ENCODE measurements around the gene SYT13.
A peak's percentile ranks its signal among the peaks of the same experiment; 100 is the strongest.

SYT13 gene

GRCh38 chr11:45248501-45249011 is 37.6 kb downstream of the SYT13 start:
- no peak for DNase-seq (ENCODE audit: low read depth in 2 of 2)

GRCh38 chr11:45247433-45247832 is 38.7 kb downstream of the SYT13 start:
- no peak for DNase-seq (ENCODE audit: low read depth in 2 of 2)

- no peak for DNase-seq (ENCODE audit: low read depth in 2 of 2)
Observed at GRCh38 chr11:45246241-45246640, 39.9 kb downstream of the SYT13 start.

GRCh38 chr11:45245218-45246045 is 40.7 kb downstream of the SYT13 start:
- no peak for DNase-seq (ENCODE audit: low read depth in 2 of 2)

GRCh38 chr11:45243967-45244366 is 42.2 kb downstream of the SYT13 start:
- no peak for DNase-seq (ENCODE audit: low read depth in 2 of 2)

- DNase-seq (ENCODE audit: low read depth in 2 of 2), result no peak
Observed at GRCh38 chr11:45239733-45240132, 46.4 kb downstream of the SYT13 start.

- DNase-seq (ENCODE audit: low read depth in 2 of 2), result no peak
Observed at GRCh38 chr11:45238724-45239123, 47.4 kb downstream of the SYT13 start.

- DNase-seq (ENCODE audit: low read depth in 2 of 2), result no peak
Observed at GRCh38 chr11:45237711-45238315, 48.3 kb downstream of the SYT13 start.

GRCh38 chr11:45234306-45235006 is 51.7 kb downstream of the SYT13 start:
- no peak for DNase-seq (ENCODE audit: low read depth in 2 of 2)

GRCh38 chr11:45233804-45234170 is 52.4 kb downstream of the SYT13 start:
- no peak for DNase-seq (ENCODE audit: low read depth in 2 of 2)

- peak; percentile 12 to 35 for DNase-seq (ENCODE audit: low read depth in 2 of 2)
Observed at GRCh38 chr11:45233121-45233803, 52.9 kb downstream of the SYT13 start.

GRCh38 chr11:45232341-45233080 is 53.6 kb downstream of the SYT13 start:
- no peak for DNase-seq (ENCODE audit: low read depth in 2 of 2)

- DNase-seq (ENCODE audit: low read depth in 2 of 2), result no peak
Observed at GRCh38 chr11:45229401-45230020, 56.6 kb downstream of the SYT13 start.

GRCh38 chr11:45227836-45228235 is 58.3 kb downstream of the SYT13 start:
- no peak for DNase-seq (ENCODE audit: low read depth in 2 of 2)

- no peak for DNase-seq (ENCODE audit: low read depth in 2 of 2)
Observed at GRCh38 chr11:45226901-45227300, 59.2 kb downstream of the SYT13 start.

GRCh38 chr11:45225961-45226871 is 59.9 kb downstream of the SYT13 start:
- no peak for DNase-seq (ENCODE audit: low read depth in 2 of 2)

- DNase-seq (ENCODE audit: low read depth in 2 of 2), result no peak
Observed at GRCh38 chr11:45225277-45225676, 60.9 kb downstream of the SYT13 start.

GRCh38 chr11:45224766-45225165 is 61.4 kb downstream of the SYT13 start:
- DNase-seq (ENCODE audit: low read depth in 2 of 2), result no peak

- no peak for DNase-seq (ENCODE audit: low read depth in 2 of 2)
Observed at GRCh38 chr11:45223496-45223895, 62.6 kb downstream of the SYT13 start.

GRCh38 chr11:45219411-45219810 is 66.7 kb downstream of the SYT13 start:
- DNase-seq (ENCODE audit: low read depth in 2 of 2), result no peak
